K562 (cell line): Measurements from ENCODE around the gene ADD3. TPM values are rescaled to one million over a fixed set of nuclear protein-coding genes. Genes with fewer than 3 reads are reported as not detected.

Experiments
- BRD9 ChIP-seq: fragments of 450-650 bp; IDR thresholded peaks from 2 replicates; pipeline ENCODE4 v1.6.1; 2018; ENCODE audit warnings: low read depth; ENCODE audit not compliant: partially characterized antibody
- HDAC8 ChIP-seq: fragments of 450-650 bp; IDR thresholded peaks from 2 replicates; pipeline ENCODE4 v1.6.1; 2016; ENCODE audit warnings: mild to moderate bottlenecking, missing genetic modification characterization, moderate library complexity, missing compliant biosample characterization
- NR4A1 ChIP-seq, 2 experiments: fragments of 250-450 bp in 1 of 2; fragments of 450-650 bp in 1 of 2; sonication (Bioruptor Pico) in 1 of 2; IDR thresholded peaks; 2 replicates each; pipeline versions ENCODE4 v1.4.0 to v1.6.1; 2016 to 2020; ENCODE audit warnings: mild to moderate bottlenecking in 2 of 2, missing compliant biosample characterization in 1 of 2, missing genetic modification characterization in 1 of 2, moderate library complexity in 1 of 2
- POLR2A ChIP-seq: fragments of 450-650 bp; conservative IDR thresholded peaks from 2 replicates; pipeline ENCODE4 v1.6.1; 2016
- POLR2B ChIP-seq: fragments of 450-650 bp; IDR thresholded peaks from 2 replicates; pipeline ENCODE4 v1.6.1; 2018; ENCODE audit warnings: low read depth; ENCODE audit not compliant: partially characterized antibody
- POLR2H ChIP-seq: IDR thresholded peaks from 2 replicates; pipeline ENCODE4 v1.6.1; 2016; ENCODE audit warnings: missing genetic modification characterization, low read depth, mild to moderate bottlenecking, control low read depth, missing compliant biosample characterization, moderate library complexity
- SAFB2 ChIP-seq: fragments of 200-400 bp; formaldehyde crosslinking; IDR thresholded peaks from 2 replicates; pipeline ENCODE4 v1.6.1; 2018; ENCODE audit warnings: borderline replicate concordance, low read length, low read depth, moderate library complexity; ENCODE audit not compliant: severe bottlenecking
- SMAD4 ChIP-seq: fragments of 250-450 bp; sonication (Bioruptor Pico); conservative IDR thresholded peaks from 2 replicates; pipeline ENCODE4 v1.8.0; 2021; ENCODE audit warnings: inconsistent platforms, mild to moderate bottlenecking, moderate library complexity
- TRIM24 ChIP-seq, 2 experiments: fragments of 450-650 bp; IDR thresholded peaks; 2 replicates each; pipeline ENCODE4 v1.6.1; 2016
- ZBTB9 ChIP-seq: fragments of 450-650 bp; formaldehyde crosslinking; IDR thresholded peaks from 2 replicates; pipeline ENCODE4 v1.4.0; 2020; ENCODE audit warnings: mild to moderate bottlenecking, moderate library complexity
- ZNF436 ChIP-seq: fragments of 250-450, 450-650 bp; sonication (Bioruptor Pico); formaldehyde crosslinking; IDR thresholded peaks from 2 replicates; pipeline ENCODE4 v1.7.0; 2020; ENCODE audit warnings: mild to moderate bottlenecking
- polyA plus RNA-seq, 8 experiments: library from polyadenylated mRNA; depleted of rRNA in 4 of 8; stranded (reverse) in 5 of 8; unstranded in 3 of 8; fragments of >200 nt; fragmentation: Nextera tagmentation in 2 of 8; fragmentation: Illumina TruSeq in 1 of 8; extraction: Ambion mirVana in 2 of 8; extraction: Trizol in 1 of 8; gene quantifications; 2 replicates each; pipeline versions ENCODE4 v1.2.1 to v1.2.3, GENCODE V29; 2011 to 2014; ENCODE audit warnings: inconsistent platforms in 1 of 8, missing spikeins in 1 of 8
- total RNA-seq, 7 experiments: library from RNA; depleted of rRNA in 6 of 7; stranded (reverse); fragments of >200 nt in 6 of 7; fragmentation: Illumina TruSeq in 2 of 7; extraction: Trizol in 2 of 7; gene quantifications; 2 replicates each; pipeline versions ENCODE4 v1.2.1 to v1.2.3, GENCODE V29; 2011 to 2021; ENCODE audit warnings: low replicate concordance in 1 of 7

ADD3 gene
- total and polyA plus RNA-seq, 9 of the 15 experiments (the other 6 are each of a cell fraction or from before 2014, with no cell fraction given), result 13.2 to 125 (median 31.7) TPM

- TF ChIP-seq ZNF436 (CRISPR knock-in tag) (no peak), SAFB2 (no peak), POLR2H (tag) (no peak), BRD9 (no peak), HDAC8 (tag) (no peak), POLR2A (peak; percentile 53), ZBTB9 (CRISPR knock-in tag) (0 out of 2 replicates have a peak, but pooled peaks have one; percentile 28), POLR2B (peak; percentile 23), TRIM24 (IDR thresholded peaks at IDR 0.05) (no peak), NR4A1 (CRISPR knock-in tag; IDR thresholded peaks at IDR 0.05) (0 out of 2 replicates have a peak, but pooled peaks have one; percentile 27), NR4A1 (tag; IDR thresholded peaks at IDR 0.05) (no peak), SMAD4 (CRISPR knock-in tag) (peak; percentile 47; the same call in 1 of the 2 replicates)
- TF ChIP-seq, all 486 proteins: peak for 31
These were observed 553 bp upstream of the ADD3 start (continued) for GRCh38 chr10:110007161-110007700.
